HG03103 (cell line): ENCODE measurements around the gene CASK.
"Not testable (repeated sequence)": the region's sequence is repeated elsewhere in the genome, so short reads cannot be mapped to it uniquely, and the experiment has no call there.

Source experiments
- ATAC-seq: cut with Tn5 transposase; IDR thresholded peaks from one replicate; pipeline ENCODE4 v1.9.1; 2021; ENCODE audit warnings: low read depth; ENCODE audit not compliant: unreplicated experiment

The CASK gene

DNA sequence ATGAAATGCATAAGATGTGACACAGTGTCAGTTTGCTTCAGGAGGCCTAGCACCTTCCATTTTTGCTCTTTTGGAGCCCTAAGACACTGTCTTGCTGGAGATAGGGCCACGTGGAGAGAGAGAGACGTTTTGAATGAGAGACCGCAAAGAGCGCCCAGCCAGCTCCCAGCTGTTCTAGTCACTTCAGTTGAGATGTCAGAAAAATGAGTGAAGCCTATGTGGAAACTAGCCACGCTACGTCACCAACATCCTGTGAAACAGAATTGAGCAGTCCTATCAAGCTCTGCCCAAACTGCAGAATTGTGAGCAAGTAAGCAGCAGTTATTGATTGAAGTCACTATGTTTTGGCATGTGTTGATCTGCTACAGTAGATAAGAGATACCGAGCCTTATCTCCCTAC is 186.3 kb downstream of the CASK start:
- no peak for ATAC-seq

DNA sequence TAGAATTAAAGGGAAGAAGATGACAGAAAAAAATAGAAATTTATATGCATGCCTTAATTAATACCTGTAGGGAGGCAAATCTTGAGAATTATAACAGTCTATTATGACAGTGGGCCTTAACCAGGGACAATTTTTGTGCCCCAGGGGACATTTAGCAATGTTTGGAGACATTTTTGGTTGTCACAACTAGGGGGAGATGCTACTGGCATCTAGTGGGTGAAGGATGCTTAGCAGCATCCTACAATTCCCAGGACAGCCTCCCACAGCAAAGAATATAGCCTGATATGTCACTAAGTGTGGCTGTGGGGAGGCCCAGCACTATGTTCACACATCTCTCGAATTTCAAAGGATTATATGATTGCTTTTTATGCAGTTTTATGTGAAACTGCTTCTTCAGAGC is 188.8 kb downstream of the CASK start:
- ATAC-seq, result no peak

- ATAC-seq, result peak; percentile 98
These were observed 189.4 kb downstream of the CASK start for GRCh38 chrX:41733939-41734338.

DNA sequence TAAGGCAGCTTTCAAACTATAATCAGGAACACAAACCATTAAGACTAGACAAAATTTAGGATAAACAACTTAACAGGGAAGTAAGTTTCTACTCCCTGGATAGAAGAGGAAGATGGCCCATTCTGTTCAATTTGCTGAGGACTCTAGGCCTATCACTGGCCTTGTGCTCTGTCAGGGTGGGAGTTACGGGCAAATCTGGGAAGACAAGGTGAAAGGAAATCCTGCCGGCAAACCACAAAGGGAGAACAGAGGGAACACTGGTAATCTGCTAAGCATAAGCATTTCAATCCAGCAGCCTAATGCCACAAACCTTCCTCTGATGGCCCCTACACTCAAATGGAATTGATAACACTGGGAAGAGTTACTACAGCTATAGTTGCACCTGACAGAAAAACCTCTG is 191.1 kb downstream of the CASK start:
- ATAC-seq, result no peak

- no peak for ATAC-seq
These were observed 193.3 kb downstream of the CASK start for GRCh38 chrX:41730081-41730480.

GRCh38 chrX:41728125-41728524 is 195.2 kb downstream of the CASK start:
- ATAC-seq, result no peak

GRCh38 chrX:41723826-41724225 is 199.5 kb downstream of the CASK start, which contains the start of gene GPR82:
TSS of gene GPR82 (plus strand) at chrX:41724181. CDS start at chrX:41727027, 2,846 bp downstream.
- no peak for ATAC-seq

GRCh38 chrX:41722816-41723618 is 200.3 kb downstream of the CASK start:
- no peak for ATAC-seq

GRCh38 chrX:41722214-41722613 is 201.1 kb downstream of the CASK start:
- ATAC-seq, result no peak

GRCh38 chrX:41721590-41721989 is 201.8 kb downstream of the CASK start:
- ATAC-seq, result no peak

DNA sequence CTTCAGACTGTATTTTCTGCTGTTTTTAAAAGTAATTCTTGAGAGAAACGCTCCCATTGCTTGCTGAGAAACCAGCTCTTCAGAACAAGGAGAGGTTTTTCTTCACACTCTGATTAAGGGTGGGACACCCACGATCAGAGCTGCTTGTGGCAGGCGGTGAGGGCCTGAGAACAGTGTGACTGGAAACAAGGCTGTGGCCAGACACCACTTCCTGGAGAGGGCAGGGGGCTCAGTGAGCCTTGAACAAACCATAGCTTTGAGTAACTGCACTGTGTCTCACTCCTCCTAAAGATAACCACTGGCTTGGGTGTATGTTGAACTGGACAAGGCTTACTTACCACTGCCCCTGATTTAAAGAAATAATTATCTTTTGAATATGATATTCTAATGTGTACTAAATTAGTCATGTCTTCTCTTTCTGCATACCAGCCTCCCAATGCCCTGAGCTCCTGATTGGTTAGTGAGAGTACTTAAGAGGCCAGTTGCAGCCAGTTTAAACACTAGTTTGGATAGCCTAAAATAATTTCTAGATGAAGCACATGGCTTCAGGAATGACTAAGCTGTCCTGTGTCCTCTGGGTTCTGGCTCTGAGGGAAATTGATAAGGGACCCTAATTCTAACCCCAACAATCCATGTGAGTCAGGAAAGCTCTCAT is 203.1 kb downstream of the CASK start:
- peak; percentile 66 for ATAC-seq

DNA sequence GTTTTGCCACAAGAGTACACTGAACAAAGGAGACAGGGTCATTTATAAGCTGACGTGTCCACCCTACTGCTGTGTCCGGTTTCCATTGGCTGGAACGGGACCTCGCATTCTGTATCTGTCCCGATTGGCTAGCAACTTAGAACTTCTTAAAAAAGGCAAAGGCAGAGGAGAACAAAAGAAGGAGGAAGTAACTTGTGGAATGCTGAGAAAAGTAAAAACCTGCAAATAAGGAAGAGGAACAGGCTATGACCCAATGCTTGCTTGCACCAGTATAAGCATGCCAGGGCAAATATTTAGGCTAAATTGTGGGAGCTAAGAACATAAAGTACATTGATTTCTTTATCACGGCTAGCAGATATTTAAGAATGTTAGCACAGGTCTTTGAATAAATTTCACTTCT is 203.7 kb downstream of the CASK start:
- ATAC-seq, result not testable (repeated sequence)

DNA sequence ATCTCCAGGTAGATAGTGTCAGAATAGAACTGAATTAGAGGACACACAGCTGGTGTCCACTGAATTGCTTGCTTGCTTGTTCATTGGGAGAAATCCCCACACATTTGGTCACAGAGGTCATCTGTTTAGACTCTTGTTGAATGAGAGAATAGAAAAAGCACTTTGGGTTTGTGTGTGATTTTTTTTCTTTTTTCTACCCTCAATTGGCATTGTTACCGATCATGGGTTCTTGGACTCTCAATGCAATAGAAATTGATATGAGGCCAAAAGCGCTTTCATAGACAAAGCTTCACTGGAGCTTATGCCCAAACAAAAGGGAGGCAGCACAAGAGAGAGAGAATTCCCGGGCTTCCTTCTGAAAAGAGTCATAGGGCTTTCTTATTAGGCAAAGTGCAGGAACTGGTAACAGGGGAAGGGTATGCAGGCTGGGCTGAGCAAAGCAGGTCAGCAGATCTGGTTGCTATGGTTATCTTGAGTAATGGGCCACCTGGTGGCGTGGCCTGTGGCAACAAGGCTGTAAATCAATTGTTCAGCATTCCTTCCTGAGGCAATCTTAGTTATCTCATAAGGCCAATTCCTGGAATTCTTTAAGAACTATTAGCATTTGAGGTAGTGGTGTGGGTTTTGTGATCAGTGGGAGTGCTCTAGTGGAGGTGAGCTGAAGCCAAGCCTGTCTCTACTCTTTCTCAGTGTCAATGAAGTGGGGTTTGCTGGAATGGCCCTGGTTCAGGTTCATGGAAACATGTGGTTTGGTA is 204.7 kb downstream of the CASK start:
- no peak for ATAC-seq

DNA sequence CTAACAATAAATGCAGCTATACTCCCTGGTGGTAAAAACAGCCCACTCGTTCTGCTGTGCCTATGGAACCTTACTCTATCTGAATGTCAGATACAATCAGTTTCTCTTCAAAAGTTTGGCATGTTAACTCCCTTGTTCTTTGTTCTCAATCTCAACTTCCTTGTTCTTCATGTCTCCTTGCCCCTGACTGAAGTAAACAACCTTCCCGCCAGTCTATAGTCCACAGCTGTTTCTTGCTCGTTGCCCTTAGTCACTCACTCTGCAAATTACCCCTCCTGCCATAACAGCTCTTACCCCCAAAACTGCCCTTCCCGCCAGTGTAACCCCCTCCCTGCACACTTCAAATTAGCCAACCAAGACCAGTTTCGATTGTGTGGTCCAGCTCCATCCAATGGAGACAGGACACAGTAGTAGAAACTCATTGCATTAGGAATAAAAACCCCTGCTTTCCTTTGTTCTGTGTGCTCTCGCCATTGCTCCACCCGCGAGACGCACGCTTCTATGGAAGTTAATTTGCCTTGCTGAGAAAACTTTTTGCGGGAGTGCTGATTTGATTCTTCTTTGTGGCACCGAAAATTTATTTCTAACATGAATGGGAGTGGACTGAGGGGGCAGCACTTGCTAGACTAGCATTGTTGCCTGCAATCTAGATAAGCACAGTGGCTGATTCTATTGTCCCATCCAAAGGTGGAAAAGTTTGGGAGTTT is 206.4 kb downstream of the CASK start:
- ATAC-seq, result no peak

DNA sequence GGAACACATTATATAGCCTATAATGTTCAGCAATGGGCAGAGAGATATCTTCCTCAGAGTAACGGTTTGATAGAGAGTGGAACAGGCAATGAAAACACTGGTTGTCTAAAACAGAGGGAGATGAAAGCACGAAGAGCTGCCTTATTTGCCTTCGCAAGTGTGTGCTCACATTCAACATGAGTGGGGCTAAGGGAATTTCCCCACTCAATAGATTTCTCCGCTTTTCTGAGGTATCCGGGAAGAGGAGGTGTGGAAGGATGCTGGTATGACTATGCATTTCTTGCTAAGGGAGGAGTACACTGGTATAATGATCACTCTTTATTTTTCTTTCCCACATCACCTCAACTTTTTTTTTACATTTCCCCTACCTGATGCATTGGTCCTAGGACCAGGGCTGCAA is 207.1 kb downstream of the CASK start:
- ATAC-seq, result no peak

DNA sequence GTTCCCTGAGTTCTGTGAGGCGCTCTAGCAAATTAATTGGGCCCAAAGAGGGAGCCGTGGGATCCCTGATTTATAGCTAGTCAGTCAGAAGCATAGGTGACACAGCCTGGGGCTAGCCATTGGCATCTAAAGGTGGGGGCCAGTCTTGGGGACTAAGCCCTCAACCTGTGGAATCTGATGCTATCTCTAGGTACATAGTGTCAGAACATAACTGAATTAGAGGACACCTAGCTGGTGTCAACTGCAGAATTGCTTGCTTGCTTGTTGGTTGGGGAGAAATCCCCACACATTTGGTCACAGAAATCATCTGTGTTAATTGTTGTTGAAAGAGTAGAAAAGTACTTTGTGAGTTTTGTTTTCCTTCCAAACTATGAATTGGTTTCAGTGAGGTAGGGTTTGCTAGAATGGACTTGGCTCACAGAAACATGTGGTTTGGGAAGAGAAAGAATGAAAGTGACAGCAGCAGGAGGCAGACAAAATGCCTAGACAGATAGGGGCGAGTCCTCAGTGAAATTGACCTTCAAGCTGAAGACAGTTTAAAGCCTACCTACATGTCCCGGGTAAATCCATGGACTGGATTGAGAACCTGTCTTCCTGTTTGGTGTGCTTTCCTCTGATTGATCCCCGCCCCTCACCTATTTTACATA is 212.2 kb downstream of the CASK start:
- ATAC-seq, result no peak

DNA sequence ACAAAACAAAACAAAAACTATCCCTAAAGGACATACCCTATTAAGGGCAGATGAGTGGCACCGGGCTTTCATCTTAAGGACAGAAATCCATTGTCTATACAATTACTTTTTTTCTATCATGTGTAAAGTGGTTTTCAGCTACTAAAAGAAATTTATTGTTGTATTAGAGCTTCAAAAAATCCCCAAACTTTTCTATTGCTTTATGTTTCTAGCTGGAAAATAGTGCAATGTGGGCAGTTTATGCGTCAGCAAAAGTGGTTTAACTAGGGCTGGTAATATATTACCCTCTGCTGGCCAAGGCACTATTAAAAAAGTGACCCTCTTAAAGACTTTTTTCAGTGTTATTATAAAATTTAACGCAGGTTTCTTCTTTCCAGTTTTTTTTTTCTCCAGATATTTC is 214.9 kb downstream of the CASK start:
- no peak for ATAC-seq

GRCh38 chrX:41707218-41707617 is 216.1 kb downstream of the CASK start:
- ATAC-seq, result no peak

- ATAC-seq, result peak; percentile 85
These were observed 217.5 kb downstream of the CASK start for GRCh38 chrX:41705680-41706374.

DNA sequence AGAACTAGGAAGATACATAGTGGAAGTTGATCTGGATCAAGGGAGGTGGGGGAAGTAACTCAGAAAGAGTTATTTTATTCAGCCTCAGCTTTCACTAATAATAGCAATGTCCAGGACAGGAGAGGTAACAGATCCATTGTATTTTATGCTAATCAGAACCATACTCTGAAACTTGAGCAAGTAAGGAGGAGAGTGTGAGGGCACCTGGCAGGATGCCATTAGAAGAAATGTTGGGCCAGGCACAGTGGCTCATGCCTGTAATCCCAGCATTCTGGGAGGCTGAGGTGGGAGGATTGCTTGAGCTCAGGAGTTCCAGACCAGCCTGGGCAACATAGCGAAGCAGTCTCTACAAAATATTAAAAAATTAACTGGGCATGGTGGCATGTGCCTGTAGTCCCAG is 218.3 kb downstream of the CASK start:
- no peak for ATAC-seq
